ENCODE measurements around the gene CDCP2.

DNA sequence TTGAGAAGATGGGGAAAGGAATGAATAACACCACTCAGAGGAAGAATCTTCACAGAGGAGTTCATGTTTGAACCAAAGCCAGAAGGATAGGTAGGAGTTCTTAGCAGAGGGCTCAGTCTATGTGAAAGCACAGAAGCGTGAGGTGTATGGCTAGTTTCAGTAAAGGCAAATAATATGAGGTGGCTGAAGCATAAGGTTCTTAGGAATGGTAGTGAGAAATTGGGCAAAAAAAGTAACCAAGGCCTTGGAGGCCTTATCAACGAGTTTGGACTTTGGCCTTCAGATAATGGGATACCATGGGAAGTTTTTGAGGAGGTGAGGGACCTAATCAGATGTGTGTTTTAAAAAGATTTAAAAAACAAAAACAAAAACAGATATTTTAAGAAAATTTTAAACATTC lies 52.3 kb downstream of the CDCP2 start:
- TF ChIP-seq, protein P1, sequence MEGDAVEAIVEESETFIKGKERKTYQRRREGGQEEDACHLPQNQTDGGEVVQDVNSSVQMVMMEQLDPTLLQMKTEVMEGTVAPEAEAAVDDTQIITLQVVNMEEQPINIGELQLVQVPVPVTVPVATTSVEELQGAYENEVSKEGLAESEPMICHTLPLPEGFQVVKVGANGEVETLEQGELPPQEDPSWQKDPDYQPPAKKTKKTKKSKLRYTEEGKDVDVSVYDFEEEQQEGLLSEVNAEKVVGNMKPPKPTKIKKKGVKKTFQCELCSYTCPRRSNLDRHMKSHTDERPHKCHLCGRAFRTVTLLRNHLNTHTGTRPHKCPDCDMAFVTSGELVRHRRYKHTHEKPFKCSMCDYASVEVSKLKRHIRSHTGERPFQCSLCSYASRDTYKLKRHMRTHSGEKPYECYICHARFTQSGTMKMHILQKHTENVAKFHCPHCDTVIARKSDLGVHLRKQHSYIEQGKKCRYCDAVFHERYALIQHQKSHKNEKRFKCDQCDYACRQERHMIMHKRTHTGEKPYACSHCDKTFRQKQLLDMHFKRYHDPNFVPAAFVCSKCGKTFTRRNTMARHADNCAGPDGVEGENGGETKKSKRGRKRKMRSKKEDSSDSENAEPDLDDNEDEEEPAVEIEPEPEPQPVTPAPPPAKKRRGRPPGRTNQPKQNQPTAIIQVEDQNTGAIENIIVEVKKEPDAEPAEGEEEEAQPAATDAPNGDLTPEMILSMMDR (IDR thresholded peaks at IDR 0.05; ENCODE audit: insufficient read depth, low read length) = no peak
- TF ChIP-seq SPI1 (IDR thresholded peaks at IDR 0.05; ENCODE audit: borderline replicate concordance, low read depth) (no peak), POLR2AphosphoS5 (IDR thresholded peaks at IDR 0.05; ENCODE audit: low read depth) (no peak), GABPA (IDR thresholded peaks at IDR 0.05; ENCODE audit: low read depth) (no peak)
- TF ChIP-seq, protein P2, sequence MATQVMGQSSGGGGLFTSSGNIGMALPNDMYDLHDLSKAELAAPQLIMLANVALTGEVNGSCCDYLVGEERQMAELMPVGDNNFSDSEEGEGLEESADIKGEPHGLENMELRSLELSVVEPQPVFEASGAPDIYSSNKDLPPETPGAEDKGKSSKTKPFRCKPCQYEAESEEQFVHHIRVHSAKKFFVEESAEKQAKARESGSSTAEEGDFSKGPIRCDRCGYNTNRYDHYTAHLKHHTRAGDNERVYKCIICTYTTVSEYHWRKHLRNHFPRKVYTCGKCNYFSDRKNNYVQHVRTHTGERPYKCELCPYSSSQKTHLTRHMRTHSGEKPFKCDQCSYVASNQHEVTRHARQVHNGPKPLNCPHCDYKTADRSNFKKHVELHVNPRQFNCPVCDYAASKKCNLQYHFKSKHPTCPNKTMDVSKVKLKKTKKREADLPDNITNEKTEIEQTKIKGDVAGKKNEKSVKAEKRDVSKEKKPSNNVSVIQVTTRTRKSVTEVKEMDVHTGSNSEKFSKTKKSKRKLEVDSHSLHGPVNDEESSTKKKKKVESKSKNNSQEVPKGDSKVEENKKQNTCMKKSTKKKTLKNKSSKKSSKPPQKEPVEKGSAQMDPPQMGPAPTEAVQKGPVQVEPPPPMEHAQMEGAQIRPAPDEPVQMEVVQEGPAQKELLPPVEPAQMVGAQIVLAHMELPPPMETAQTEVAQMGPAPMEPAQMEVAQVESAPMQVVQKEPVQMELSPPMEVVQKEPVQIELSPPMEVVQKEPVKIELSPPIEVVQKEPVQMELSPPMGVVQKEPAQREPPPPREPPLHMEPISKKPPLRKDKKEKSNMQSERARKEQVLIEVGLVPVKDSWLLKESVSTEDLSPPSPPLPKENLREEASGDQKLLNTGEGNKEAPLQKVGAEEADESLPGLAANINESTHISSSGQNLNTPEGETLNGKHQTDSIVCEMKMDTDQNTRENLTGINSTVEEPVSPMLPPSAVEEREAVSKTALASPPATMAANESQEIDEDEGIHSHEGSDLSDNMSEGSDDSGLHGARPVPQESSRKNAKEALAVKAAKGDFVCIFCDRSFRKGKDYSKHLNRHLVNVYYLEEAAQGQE (IDR thresholded peaks at IDR 0.05; ENCODE audit: insufficient replicate concordance, low read depth) = no peak
